H1 (cell line): ENCODE measurements around the gene KCNH5. TPM values are rescaled to one million over a fixed set of nuclear protein-coding genes. Genes with fewer than 3 reads are reported as not detected.

Experiments used
- CTCF ChIA-PET: fragments of 300-600 bp; sonication (Branson Sonifier 250); formaldehyde crosslinking; loops from one replicate; lab custom pipeline; 2021; ENCODE audit not compliant: partially characterized antibody; lab: Charles Lee
- POLR2A ChIA-PET: fragments of 300-600 bp; sonication (Branson Sonifier 250); formaldehyde crosslinking; loops from one replicate; lab custom pipeline; 2021; ENCODE audit warnings: inconsistent platforms; ENCODE audit not compliant: partially characterized antibody; lab: Charles Lee
- DNase-seq, 2 experiments: peaks; one replicate each; pipeline versions ENCODE4 v3.0.0 to v3.0.0-alpha.2; 2010 to 2022; ENCODE audit warnings: low spot score in 2 of 2, low read depth in 1 of 2, mixed read lengths in 1 of 2
- FAIRE-seq: peaks from 2 replicates; lab custom pipeline; 2011; peaks lifted over from hg19 to GRCh38; lab: Jason Lieb, UNC
- H2AFZ ChIP-seq: 2 replicates; pipeline ENCODE4 v1.8.1; 2012; ENCODE audit warnings: low read length, inconsistent platforms
- H2AK5ac ChIP-seq: 2 replicates; pipeline ENCODE4 v1.6.1; 2013; ENCODE audit warnings: low read depth, low read length
- H2BK120ac ChIP-seq: replicated peaks from 2 replicates; pipeline ENCODE3; 2013; ENCODE audit warnings: low read depth, low read length, inconsistent platforms
- H2BK12ac ChIP-seq: 2 replicates; pipeline ENCODE4 v1.6.1; 2013; ENCODE audit warnings: low read depth, low read length
- H2BK15ac ChIP-seq: 2 replicates; pipeline ENCODE4 v1.6.1; 2013; ENCODE audit warnings: low read length
- H2BK20ac ChIP-seq: 2 replicates; pipeline ENCODE4 v1.6.1; 2013; ENCODE audit warnings: low read length
- H2BK5ac ChIP-seq: 2 replicates; pipeline ENCODE4 v1.6.1; 2013; ENCODE audit warnings: low read depth, low read length
- H3K14ac ChIP-seq: 2 replicates; pipeline ENCODE4 v1.6.1; 2013; ENCODE audit warnings: inconsistent platforms; ENCODE audit not compliant: insufficient read length
- H3K18ac ChIP-seq: 2 replicates; pipeline ENCODE4 v1.6.1; 2013; ENCODE audit warnings: low read length; ENCODE audit errors: extremely low read depth
- H3K23ac ChIP-seq: 2 replicates; pipeline ENCODE4 v1.6.1; 2013; ENCODE audit warnings: inconsistent platforms; ENCODE audit not compliant: insufficient read length
- H3K23me2 ChIP-seq: 2 replicates; pipeline ENCODE4 v1.6.1; 2013; ENCODE audit warnings: low read depth, low read length
- H3K27ac ChIP-seq: 2 replicates; pipeline ENCODE4 v1.6.1; 2011; ENCODE audit warnings: low read depth, low read length, inconsistent platforms
- H3K27me3 ChIP-seq, 4 experiments: replicated peaks in 1 of 4; 1 replicate in 1 of 4; 2 replicates in 3 of 4; pipeline versions ENCODE4 v1.6.1 to v1.8.1; 2011 to 2013; ENCODE audit warnings: low read length in 3 of 4, mild to moderate bottlenecking in 3 of 4, inconsistent platforms in 2 of 4, mixed read lengths in 2 of 4, moderate library complexity in 1 of 4; ENCODE audit not compliant: control insufficient read depth in 3 of 4, insufficient read depth in 3 of 4; ENCODE audit errors: extremely low read depth in 1 of 4
- H3K36me3 ChIP-seq, 4 experiments: 2 replicates each; pipeline versions ENCODE4 v1.6.1 to v1.8.1; 2011 to 2013; ENCODE audit warnings: mild to moderate bottlenecking in 4 of 4, low read length in 3 of 4, moderate library complexity in 2 of 4, control low read depth in 1 of 4, inconsistent platforms in 1 of 4; ENCODE audit not compliant: insufficient read depth in 4 of 4, control insufficient read depth in 2 of 4
- H3K4ac ChIP-seq: replicated peaks from 2 replicates; pipeline ENCODE3; 2013; ENCODE audit warnings: low read length, low read depth, mixed read lengths, inconsistent platforms; ENCODE audit not compliant: insufficient read length
- H3K4me1 ChIP-seq, 4 experiments: replicated peaks in 1 of 4; 1 replicate in 1 of 4; 2 replicates in 3 of 4; pipeline versions ENCODE4 v1.6.1 to v1.8.1; 2011 to 2013; ENCODE audit warnings: low read length in 3 of 4, inconsistent platforms in 2 of 4, mixed read lengths in 1 of 4; ENCODE audit not compliant: insufficient read depth in 4 of 4, control insufficient read depth in 3 of 4
- H3K4me2 ChIP-seq, 2 experiments: 2 replicates each; pipeline versions ENCODE4 v1.6.1 to v1.8.1; 2011 to 2013; ENCODE audit warnings: low read depth in 2 of 2, low read length in 2 of 2, control low read depth in 1 of 2, inconsistent platforms in 1 of 2, mild to moderate bottlenecking in 1 of 2; ENCODE audit not compliant: insufficient read depth in 1 of 2
- H3K4me3 ChIP-seq, 4 experiments: fragments of 200-600, 300-600 bp in 1 of 4; sonication (generic), shearing (Covaris generic), sonication (Bioruptor Twin) in 1 of 4; 2 replicates each; pipeline versions ENCODE4 v1.5.1 to v1.8.1; 2011 to 2016; ENCODE audit warnings: low read length in 4 of 4, low read depth in 3 of 4, control low read depth in 2 of 4, inconsistent platforms in 2 of 4, mild to moderate bottlenecking in 2 of 4, mixed read lengths in 1 of 4, moderate library complexity in 1 of 4; ENCODE audit not compliant: insufficient read depth in 2 of 4; ENCODE audit errors: extremely low read depth in 1 of 4
- H3K56ac ChIP-seq: replicated peaks from 2 replicates; pipeline ENCODE3; 2013; ENCODE audit warnings: low read depth, mild to moderate bottlenecking, mixed read lengths, low read length, inconsistent platforms; ENCODE audit not compliant: insufficient read length
- H3K79me1 ChIP-seq: 2 replicates; pipeline ENCODE4 v1.6.1; 2013; ENCODE audit warnings: low read depth, low read length, control low read depth
- H3K79me2 ChIP-seq, 2 experiments: 2 replicates each; pipeline versions ENCODE4 v1.6.1 to v1.8.1; 2012 to 2013; ENCODE audit warnings: low read length in 2 of 2, mild to moderate bottlenecking in 2 of 2, inconsistent platforms in 1 of 2; ENCODE audit not compliant: insufficient read depth in 2 of 2, control insufficient read depth in 1 of 2
- H3K9ac ChIP-seq, 4 experiments: replicated peaks in 1 of 4; 1 replicate in 1 of 4; 2 replicates in 3 of 4; pipeline versions ENCODE4 v1.6.1 to v1.8.1; 2011 to 2013; ENCODE audit warnings: low read depth in 3 of 4, low read length in 3 of 4, control low read depth in 2 of 4, mild to moderate bottlenecking in 2 of 4, moderate library complexity in 2 of 4, inconsistent platforms in 1 of 4; ENCODE audit errors: extremely low read depth in 1 of 4
- H3K9me3 ChIP-seq, 2 experiments: 2 replicates each; pipeline versions ENCODE4 v1.6.1 to v1.8.1; 2012 to 2013; ENCODE audit warnings: mild to moderate bottlenecking in 2 of 2, moderate library complexity in 2 of 2, control low read depth in 1 of 2, inconsistent platforms in 1 of 2, low read depth in 1 of 2, low read length in 1 of 2, mixed read lengths in 1 of 2; ENCODE audit not compliant: insufficient read depth in 2 of 2
- H4K20me1 ChIP-seq, 2 experiments: replicated peaks in 1 of 2; 2 replicates each; pipeline versions ENCODE3 to v1.8.1; 2011 to 2013; ENCODE audit warnings: inconsistent platforms in 2 of 2, low read length in 2 of 2, mild to moderate bottlenecking in 1 of 2; ENCODE audit not compliant: insufficient read depth in 2 of 2, control insufficient read depth in 1 of 2
- H4K5ac ChIP-seq: 2 replicates; pipeline ENCODE4 v1.6.1; 2013; ENCODE audit warnings: low read length, low read depth, mixed read lengths, inconsistent platforms; ENCODE audit not compliant: insufficient read length
- H4K8ac ChIP-seq: 2 replicates; pipeline ENCODE4 v1.8.0; 2013; ENCODE audit warnings: mild to moderate bottlenecking, moderate library complexity, low read length, inconsistent platforms; ENCODE audit not compliant: insufficient read depth; ENCODE audit errors: extremely low read depth
- H4K91ac ChIP-seq: replicated peaks from 2 replicates; pipeline ENCODE3; 2013; ENCODE audit warnings: low read length, mixed read lengths, inconsistent platforms; ENCODE audit not compliant: insufficient read length
- BACH1 ChIP-seq: IDR thresholded peaks from 2 replicates; pipeline ENCODE4 v1.6.1; 2012; ENCODE audit warnings: low read length, improper control_type of control experiment
- CHD2 ChIP-seq: IDR thresholded peaks from 2 replicates; pipeline ENCODE4 v1.6.1; 2012; ENCODE audit warnings: low read length, improper control_type of control experiment
- EGR1 ChIP-seq: IDR thresholded peaks from 2 replicates; pipeline ENCODE4 v1.6.1; 2011; ENCODE audit warnings: low read depth, low read length, borderline replicate concordance
- JUND ChIP-seq: IDR thresholded peaks from 2 replicates; pipeline ENCODE4 v1.6.1; 2011; ENCODE audit warnings: mild to moderate bottlenecking, improper control_type of control experiment, low read length
- POLR2AphosphoS5 ChIP-seq: IDR thresholded peaks from 2 replicates; pipeline ENCODE4 v1.6.1; 2011; ENCODE audit warnings: low read depth, low read length
- TAF1 ChIP-seq: IDR thresholded peaks from 2 replicates; pipeline ENCODE4 v1.6.1; 2011; ENCODE audit warnings: mild to moderate bottlenecking, low read depth, low read length
- TCF12 ChIP-seq: IDR thresholded peaks from 2 replicates; pipeline ENCODE4 v1.6.1; 2011; ENCODE audit warnings: low read depth, mild to moderate bottlenecking, low read length
- USF2 ChIP-seq: IDR thresholded peaks from 2 replicates; pipeline ENCODE4 v1.6.1; 2011; ENCODE audit warnings: low read length, improper control_type of control experiment
- WGBS, 2 experiments: shearing (Covaris generic) in 1 of 2; methylation state at CpG; one replicate each; pipeline versions ENCODE4 v1.1.6 to v1.1.7; 2013 to 2015; ENCODE audit warnings: low lambda C conversion rate in 2 of 2, mixed read lengths in 2 of 2, inconsistent platforms in 1 of 2, low coverage in 1 of 2, missing lambda C conversion rate in 1 of 2; ENCODE audit not compliant: insufficient replicate concordance in 2 of 2, insufficient coverage in 1 of 2, insufficient read length in 1 of 2; ENCODE audit errors: extremely low coverage in 1 of 2, missing lambda C conversion rate in 1 of 2; 5-methylcytosine and 5-hydroxymethylcytosine counted together
- polyA plus RNA-seq, 7 experiments: library from polyadenylated mRNA; depleted of rRNA in 3 of 7; stranded (reverse) in 5 of 7; unstranded in 2 of 7; fragments of >200 nt in 5 of 7; fragments of 200-250 nt in 2 of 7; gene quantifications; 1 replicate in 5 of 7; 2 replicates in 1 of 7; 4 replicates in 1 of 7; pipeline versions ENCODE4 v1.2.1 to v1.2.3, GENCODE V29; 2011 to 2013; ENCODE audit warnings: missing spikeins in 2 of 7, mixed read lengths in 2 of 7
- total RNA-seq: library from RNA; stranded (reverse); fragmentation: NEBNext Ultra II Directional; extraction: Animal tissue kit (Norgen Biotek cat#: 25700); gene quantifications from 2 replicates; pipeline ENCODE4 v1.2.1, GENCODE V29; 2021

The KCNH5 gene
- total and polyA plus RNA-seq, 2 of the 8 experiments (the other 6 are each of a cell fraction or from before 2014, with no cell fraction given): 0.24 to 0.50 TPM

- WGBS, 2 experiments: 75% methylated on average over 2 of the region's 2 CpGs; no CpG with 5 or more reads in 1 of the 2 experiments
- TF ChIP-seq TCF12 (no peak), POLR2AphosphoS5 (no peak), TAF1 (no peak), USF2 (no peak), EGR1 (no peak), CHD2 (no peak), BACH1 (no peak), JUND (no peak)
- no peaks in the 10 kb centered on the region; a peak in 2 of 7 replicates for H3K4me1 ChIP-seq
Measured at GRCh38 chr14:62939970-62940369, 105.3 kb downstream of the KCNH5 start.

More at GRCh38 chr14:62939970-62940369, 105.3 kb downstream of the KCNH5 start:
- FAIRE-seq (no peak), DNase-seq (no peak)
- Histone ChIP-seq H2BK15ac (no peak overlapping the region), H3K9me3 (no peaks in the 10 kb centered on the region), H3K23ac (no peak overlapping the region), H3K4ac (no peak overlapping the region), H4K20me1 (no peaks in the 10 kb centered on the region), H2BK20ac (no peak overlapping the region), H3K79me2 (no peaks in the 10 kb centered on the region), H2AK5ac (no peak overlapping the region), H3K23me2 (no peaks in the 10 kb centered on the region), H3K9ac (no peak overlapping the region), H2AFZ (no peak overlapping the region), H4K8ac (no peak overlapping the region), H3K4me2 (no peak overlapping the region), H3K27me3 (no peaks in the 10 kb centered on the region), H3K18ac (no peak overlapping the region), H3K14ac (no peak overlapping the region), H3K79me1 (no peaks in the 10 kb centered on the region), H2BK12ac (no peak overlapping the region), H4K91ac (no peak overlapping the region), H2BK5ac (no peak overlapping the region), H2BK120ac (no peak overlapping the region), H3K36me3 (no peaks in the 10 kb centered on the region), H3K4me3 (no peak overlapping the region), H3K27ac (no peak overlapping the region), H4K5ac (no peak overlapping the region), H3K56ac (no peak overlapping the region)
- POLR2A ChIA-PET: interaction anchor here (0.6 kb wide), 1 partner anchor 164 kb away, joined by 5 read pairs; no protein-coding TSS in a partner anchor
- CTCF ChIA-PET: interaction anchor here (1.2 kb wide), 1 partner anchor 10 kb away, joined by 3 read pairs; no protein-coding TSS in a partner anchor
